IPS-NIHi7 (cell line): ENCODE data around the gene ZNF438.
A peak's percentile ranks its signal among the peaks of the same experiment; 100 is the strongest.

Experiments
- DNase-seq: peaks from one replicate; pipeline ENCODE4 v3.0.0; 2012; ENCODE audit warnings: mixed read lengths; ENCODE audit errors: extremely low spot score

ZNF438 gene

DNA sequence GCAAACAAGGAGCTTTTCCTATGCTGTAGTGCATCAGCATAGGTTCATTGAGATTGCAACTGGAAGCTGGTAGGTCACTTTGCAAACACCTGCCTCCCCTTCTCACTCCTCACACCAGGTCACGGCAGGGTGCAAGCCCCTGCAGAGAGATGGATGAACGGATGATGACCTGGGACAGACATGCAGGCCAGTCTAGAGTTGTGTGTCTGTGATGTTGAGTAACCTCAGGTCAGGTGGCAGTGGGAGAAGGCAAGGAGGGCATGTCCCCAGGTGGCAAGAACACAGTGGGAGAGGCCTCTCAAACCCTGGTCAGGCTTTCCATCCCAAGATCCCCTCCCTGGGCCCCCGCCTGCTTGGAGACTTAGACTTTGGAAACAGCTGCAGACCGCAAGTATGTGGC, 205.0 kb downstream of the ZNF438 start:
- DNase-seq: no peak

DNA sequence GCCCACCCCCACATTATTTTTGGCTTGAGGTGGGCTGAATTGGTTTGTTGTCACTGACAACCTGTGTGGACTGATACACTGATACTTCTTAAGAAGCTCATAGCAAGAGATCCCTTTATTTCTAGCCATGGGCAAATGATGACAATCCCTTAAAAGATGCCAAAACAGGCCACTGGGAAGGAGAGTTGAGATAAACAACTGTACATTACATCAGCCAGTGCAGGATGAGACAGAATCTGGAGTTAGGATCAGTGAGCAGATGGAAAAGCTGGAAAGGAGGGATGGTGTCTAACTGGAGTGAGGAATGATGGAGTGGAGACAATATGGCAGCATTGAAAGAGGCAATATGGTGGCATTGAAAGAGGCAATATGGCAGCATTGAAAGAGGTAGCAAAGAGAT, 206.2 kb downstream of the ZNF438 start:
- no peak for DNase-seq

DNA sequence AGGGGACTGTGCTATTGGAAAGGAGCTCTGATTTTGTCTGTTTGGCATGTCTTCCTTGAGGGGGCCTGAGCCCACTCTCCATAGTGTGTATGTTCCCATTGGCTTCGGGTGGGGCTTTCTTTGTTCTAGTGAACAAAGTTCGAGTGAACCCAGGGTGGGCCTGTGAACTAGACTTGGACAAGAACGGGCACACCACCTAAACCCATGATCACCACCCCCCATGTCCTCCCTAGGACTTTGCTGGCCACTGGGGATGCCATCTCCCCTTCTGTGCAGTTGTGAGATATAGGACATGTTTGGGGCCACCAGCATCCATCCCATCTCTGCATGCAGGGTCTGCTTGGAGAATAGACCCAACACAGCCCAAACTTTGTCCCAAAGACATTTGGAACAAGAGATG, 206.6 kb downstream of the ZNF438 start:
- no peak for DNase-seq

DNA sequence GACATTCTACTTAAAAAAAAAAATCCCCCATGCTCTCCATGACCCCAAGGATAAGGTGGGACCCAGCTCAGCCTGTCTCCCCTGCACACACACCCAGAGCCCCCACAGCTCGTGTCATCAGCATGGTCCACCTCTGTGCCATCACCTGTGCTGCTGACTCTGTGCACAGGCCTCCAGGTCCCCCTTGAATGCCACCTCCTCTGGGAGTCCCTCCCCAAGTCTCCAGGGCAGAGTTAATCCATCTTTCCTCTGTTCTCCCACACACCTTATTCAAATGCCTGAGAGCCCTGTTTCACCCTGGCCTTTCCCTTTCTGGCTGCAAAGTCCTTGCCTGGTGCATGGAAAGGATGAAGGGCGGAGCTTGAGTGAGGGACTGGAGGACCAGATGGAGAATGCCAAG, 208.0 kb downstream of the ZNF438 start:
- no peak for DNase-seq

DNA sequence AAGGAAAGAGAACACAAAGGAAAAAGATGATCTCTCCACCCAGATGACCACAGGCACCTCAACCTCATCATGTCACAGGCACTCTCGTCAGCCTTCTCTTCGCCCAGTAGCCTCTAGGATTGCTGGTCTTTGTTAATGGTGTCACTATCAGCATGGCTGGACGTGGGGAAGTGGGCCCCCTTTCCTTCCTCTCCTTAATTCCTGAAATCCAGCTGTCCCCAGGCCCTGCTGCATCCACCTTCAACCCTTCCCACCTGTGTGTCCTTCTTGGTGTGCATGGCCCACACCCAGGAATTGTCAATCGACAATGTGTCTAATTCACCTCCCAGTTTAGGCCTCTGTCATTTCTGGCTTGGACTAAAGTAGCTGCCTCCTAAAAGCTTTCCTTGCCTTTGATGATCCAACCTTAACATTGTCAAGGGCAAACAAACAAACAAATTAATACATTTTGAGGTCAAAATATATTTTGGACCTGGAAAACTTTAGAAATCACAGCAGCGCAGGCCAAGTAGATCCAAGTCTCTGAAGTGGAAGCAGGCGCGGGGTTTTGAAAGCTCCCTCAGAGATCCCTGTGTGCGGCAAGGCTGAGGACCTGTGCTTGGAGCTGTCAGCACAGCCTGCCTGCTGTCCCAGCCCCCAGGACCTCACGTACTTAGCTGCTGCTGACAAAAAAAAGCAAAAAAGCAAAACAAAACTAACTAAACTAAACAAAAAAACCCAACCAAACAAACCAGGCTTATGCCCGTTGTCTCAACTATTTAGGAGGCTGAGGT, 208.8 kb downstream of the ZNF438 start:
- DNase-seq: no peak

DNA sequence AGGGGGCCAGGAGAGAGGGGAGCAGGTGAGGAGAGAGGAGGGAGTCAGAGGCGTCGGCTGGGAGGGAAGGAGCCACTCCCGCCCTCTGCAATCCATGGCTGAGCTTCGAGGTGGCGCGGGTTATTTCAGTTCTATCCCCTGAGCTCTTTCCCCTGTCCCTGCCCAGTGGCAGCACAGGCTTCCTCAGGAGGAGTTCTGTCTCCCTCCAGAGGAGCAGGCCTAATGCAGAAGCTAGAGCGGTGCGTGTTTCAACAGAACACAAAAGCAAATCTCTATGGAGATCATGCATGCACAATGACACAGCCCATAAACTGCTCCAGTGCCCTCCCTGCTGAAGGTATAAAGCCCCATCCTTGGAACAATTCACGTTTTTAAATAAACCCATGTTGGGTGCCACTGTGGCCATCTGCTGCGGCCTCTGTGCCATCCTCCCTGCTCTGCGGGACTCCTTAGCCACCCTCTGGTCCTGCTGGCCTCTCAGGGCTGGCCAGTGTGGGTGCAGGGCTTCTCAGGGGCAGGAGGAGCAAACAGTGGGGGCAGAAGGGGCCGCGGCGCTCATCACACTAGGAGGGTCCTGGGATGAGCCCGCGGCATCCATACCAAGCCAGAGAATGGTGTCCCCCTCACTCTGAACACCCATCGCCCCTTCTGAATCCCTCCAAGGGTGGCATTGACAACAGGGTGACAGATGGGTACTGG, 209.5 kb downstream of the ZNF438 start:
- DNase-seq: peak; percentile 39

DNA sequence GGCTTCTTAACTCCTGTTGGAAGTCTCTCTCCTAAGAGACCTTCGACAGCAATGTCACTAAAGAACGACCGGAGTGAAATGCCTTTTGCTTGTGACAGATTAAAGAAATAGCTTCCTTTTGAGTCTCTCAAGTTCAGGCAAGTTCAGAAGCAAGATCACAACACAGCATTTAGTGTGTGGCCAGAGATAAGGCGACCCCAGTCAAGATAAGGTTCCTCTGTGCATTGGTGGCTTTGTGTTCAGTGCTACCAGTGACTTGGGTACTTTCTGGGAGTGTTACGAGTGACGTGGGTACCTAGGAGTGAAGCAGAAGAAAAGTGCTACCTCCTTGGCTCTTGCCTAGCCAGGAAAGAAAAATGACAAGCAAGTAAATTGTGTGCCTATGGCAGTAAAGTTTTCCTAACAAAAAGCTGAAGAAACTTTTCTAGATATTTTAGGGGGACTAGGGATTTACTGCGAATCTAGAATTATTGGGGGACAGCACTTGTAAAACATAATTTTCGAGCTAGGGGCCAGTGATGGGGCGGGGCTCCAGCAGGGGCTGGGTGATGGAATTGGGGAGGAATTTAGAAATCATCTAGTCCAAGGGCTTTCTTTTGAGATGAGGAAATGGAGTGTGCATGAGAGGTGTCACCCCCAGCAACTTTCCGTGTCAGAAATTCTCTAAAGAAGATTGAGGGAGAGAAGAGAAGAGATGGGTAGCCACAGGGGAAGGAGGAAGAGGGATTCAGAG, 210.2 kb downstream of the ZNF438 start:
- DNase-seq: no peak

DNA sequence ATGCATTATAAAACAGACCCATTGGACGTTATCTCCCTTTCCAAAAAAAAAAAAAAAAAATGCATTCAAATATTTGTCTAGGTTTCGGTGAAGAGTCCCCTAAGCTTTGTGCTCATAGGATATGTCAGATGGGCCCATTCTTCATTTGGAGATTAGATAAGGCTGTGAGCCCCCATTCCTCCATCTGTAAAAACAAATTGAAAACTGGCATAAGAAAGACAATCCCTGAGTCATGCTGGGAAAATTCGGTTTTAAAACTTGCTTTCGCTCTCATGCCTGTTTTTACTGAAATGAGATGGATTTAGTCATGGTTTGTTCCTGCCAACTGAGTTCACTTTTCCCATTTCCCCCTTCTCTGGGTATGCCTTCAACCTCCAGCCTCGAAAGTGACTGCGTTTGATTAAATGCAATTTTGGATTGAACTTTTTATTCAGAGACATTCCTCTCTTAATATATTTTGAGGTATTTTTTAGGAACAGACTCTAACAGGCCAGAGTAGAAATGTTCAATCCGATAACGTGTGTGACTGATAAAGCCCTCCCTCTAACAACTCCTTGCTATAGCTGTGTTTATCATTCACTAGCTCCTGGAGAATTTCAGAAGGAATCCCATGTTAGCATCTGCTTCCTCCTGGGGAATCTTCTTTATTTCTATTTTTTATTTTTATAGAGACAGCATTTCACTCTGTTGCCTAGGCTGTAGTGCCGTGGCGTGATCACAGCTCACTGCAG, 211.2 kb downstream of the ZNF438 start:
- no peak for DNase-seq

DNA sequence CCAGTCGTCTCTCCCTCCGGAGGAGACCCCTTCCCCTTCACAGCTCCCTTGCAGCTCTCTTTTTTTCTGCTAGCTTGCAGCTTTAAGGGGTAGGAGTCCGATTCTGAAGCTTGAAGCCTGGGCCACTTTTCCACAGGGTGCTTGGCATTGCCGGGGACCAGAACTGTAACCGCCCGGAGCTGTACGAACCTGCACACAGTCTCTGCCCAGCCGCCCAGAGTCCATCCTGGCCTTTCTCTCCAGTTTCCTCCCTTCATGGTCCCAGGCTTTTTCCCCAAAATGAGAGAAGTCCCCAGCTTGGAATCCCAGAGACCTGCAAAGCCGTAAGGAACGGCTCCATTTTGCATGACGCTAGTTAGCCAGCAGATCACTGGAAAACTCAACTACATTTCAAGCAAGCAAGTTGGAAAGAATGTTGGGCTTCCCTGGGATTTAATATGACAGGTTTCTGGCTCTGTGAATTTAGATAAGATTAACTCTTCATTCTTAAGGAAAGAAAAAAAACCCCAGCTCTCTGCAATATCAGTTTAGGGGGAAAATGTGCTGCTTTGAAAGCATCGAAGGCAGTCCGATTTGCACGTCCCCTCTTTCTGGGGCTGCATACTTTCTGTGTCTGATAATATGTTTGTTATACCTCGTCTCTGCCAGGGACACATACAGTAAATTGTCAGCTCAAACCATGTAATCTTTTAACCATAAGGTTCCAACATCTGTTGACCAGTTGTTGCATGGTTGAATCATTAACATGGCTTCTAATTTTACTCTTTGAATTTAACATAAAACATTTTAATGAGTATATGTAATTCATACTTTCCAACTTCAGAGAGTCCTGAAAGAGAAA, 212.1 kb downstream of the ZNF438 start:
- DNase-seq: no peak

DNA sequence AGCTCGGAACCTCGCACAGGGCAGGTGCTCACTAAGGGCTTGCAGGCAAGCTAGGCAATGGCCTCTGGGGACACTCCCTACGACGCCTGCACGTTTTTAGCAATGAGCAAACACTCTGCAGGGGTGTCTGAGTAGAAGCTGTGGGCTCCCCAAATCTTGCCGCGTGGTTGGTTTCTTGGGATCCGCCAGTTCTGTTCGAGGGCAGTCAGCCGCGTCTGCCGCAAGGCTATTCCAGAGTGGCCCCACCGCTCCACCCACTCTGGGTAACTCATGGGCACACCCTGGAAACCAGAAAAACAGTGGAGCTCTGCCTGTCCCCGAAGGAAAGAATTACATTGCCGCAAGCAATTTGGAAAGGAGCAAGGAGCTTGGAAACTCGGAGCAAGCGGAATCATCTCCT, 212.8 kb downstream of the ZNF438 start:
- DNase-seq: no peak

DNA sequence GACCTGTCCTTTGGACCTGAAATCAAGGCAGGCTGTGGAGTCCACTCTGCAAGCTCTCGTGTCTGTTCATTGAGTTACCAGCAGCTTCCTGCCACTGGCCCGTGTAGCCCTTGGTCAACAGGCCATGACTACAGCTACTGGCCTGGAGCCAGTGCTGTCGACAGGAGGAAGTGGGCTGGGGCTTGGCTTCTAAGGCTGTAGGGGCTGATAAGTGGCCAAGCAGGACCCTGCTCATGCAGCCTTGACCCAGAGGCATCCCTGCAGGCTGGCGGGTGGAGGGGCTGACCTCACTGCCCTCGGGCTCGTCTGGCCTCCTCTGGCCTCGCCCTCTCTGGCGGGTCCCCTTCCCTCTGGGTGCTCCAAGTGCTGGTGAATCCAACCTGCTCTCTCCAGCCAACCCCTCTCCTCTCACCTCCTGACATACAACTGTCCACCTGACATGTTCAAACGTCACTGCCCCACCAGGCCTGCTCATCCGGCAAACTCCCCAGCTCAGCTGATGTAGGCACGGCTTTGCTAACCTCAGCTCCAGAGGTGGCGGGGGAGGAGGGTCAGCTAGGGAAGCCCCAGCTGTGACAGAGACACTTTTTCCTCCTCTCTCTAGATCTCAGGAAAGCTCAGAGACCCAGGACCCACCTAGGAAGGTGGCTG, 213.5 kb downstream of the ZNF438 start:
- DNase-seq: no peak

DNA sequence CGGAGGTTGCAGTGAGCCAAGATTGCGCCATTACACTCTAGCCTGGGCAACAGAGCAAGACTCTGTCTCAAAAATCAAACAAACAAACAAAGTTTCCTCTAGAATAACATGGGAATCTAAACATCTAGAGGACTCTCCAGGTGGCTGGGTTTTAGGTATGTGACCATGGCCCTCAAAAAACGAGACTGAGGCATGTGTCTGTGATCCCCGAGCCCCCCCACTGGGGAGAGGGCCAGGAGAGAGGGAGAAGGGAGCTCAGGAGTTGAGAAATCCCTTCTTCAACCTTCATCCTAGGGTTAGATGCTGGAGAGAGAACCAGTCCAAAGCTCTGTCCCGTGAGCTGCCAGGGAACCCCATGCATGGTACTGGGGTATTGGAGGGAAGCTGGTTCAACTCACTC, 214.1 kb downstream of the ZNF438 start:
- no peak for DNase-seq

DNA sequence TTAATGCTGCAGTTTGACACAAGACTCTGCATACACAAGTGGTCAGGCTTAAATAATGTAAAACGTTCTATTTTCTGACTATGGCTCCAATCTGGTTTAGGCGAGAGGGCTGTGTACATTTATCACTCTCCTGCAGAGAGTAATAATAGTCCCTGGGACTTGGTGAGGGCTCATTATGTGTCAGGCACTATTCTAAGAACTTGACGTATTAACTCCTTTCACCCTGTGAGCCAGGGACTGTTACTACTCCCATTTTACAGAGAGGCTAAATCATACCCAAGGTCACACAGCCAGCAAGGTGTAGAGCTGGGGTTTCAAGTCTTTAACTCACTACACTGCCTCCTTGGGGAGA, 214.9 kb downstream of the ZNF438 start:
- DNase-seq: no peak

DNA sequence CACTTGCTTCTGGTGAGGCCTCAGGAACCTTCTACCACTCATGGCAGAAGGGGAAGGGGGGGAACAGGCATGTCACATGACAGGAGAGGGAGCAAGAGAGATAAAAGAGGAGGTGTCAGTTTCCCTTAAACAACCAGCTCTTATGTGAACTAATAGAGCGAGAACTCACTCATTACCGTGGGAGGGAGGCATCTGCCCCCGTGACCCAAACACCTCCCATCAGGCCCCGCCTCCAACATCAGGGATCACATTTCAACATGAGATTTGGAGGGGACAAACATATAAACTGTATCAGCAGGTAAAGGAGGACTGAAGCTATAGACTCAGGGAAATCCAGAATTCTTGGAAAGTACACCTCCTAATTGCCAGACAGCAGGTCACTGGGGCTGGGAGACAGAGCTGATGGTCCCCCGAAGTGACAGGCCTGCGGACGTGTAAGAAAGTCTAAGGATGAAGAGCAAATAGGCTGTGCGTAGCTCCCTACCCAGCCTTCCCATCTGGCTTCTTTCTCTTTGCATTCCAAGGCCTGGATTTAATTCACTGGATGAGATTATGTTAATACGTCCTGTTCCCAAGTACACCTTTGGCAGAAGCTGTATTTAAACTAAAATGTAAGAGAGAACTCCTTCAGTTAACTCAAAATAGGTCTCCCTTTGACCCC, 215.4 kb downstream of the ZNF438 start:
- DNase-seq: no peak

DNA sequence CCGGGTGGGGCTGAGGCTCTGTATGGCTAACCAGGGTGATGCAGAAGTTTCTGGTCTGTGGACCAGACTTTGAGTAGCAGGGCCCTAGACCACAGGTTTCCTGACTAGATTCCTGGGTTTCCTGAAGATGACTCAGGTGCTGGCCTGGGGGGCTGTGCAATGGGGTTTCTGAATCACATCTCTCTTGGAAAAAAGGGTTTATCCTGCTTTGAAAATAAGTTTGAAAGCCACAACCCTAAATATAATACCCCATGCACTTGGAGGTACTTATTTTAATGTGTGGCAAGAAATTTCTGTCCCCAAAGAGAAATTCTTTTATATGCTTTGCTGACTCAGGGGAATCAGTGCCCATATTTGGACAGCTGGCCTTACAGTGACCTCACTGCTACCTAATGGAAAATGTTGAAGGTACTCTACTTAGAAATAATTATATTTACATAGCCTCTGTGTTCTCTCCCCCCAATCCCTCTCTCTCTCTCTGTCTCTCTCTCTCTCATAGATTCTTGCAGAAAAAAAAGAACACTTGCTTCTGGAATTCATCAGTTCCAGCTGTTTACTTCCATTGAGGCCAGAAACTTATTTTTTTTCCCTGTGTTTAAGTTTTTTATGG, 217.7 kb downstream of the ZNF438 start:
- DNase-seq: no peak

DNA sequence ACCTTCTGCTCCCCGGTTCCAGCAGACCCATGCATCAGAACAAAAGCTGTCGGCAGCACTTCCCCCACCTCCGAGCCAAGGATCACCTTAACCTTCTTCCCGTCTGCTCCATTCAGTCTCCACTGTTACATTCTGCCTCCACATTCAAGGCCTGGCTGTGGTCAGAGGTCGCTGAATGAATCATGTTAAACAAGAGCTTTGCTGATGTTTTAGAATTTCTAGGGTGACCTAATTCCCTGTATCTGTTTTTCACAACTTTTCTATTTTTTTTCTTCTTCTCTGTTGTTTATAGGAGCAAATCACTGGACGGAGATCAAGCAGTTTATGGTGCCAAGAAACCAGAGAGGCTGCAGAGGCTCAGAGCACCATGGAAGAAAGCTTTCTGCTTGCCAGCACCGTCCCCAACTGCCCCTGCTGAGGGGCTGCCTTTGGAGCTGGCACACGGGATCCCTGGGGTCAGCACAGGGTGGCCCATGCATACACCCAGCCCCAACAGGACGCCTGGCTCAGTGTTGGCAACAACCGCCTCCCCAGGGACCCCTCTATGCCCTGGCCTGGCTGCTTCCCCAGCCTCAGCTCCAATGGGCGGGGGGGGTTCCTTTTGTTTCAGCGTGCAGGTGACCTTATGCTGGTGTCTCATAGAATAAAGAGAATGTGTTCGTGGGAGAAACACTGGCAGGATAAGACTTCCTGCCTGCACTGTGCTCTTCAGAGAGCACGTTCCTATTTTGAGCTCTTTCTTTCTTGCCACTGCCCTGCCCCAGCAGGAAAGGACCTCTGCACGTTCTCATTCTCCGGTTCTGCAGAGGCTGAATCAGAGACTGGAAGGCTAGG, 219.4 kb downstream of the ZNF438 start:
- no peak for DNase-seq

DNA sequence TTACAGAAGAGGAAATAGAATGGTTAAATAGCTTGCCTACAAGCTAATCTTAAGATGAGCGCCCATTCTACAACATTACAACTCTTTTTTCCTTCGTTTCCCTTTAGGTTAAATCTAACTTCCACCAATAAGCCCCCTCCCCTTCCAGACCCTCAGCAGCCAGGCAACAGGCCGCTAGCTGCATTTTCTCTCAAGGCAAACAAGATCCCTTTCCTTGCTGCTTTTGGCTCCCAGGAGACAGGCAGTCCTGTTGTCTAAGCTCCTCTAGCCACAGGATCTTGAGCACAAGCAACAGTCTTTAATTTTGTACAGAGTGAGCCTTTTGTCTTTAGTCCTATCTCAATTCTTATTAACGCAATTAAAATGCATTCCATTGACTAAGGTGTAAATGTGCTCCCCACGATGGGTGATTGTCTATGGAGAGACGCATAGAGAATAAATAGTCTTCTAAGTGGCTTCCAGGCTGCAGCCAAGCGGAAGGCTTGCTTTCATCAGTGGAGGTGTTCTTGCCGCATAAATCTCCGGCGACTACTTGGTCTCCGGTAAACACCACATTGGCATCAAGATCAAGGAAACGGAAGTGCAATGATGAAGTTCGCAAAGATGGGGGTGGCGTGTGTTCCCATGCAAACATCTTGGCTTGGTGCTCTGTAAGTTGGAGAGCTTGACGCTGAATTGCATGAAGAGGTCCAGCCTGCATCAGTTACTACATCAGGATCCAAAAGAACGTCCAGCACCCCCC, 220.2 kb downstream of the ZNF438 start:
- DNase-seq: no peak

DNA sequence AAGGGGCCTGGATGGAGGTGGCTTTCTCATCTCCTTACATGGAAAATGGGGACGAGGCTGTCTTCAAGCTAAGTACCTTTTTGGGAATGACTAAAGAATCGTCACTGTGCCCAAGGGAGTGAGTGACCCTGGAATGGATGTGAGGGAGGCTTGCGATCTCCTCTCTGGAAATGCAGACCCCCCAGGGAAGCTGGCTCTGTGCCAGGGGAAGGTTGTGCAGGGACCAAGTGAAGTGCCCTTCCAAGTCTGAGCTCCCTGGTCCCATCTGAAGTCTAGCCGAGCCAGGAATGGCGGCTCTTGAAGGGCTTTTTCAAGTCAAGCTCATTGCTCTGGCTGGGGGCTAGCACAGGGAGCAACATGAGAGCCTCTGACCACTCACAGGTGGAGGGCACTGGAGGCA, 221.2 kb downstream of the ZNF438 start:
- no peak for DNase-seq
